ENCODE data around the gene INSL3.

INSL3 gene

GRCh38 chr19:17860331-17860992 lies 39.1 kb upstream of the INSL3 start:
- H3K4me1 ChIP-seq (ENCODE audit: control insufficient read depth, insufficient read depth, low read length), result no peaks in the 10 kb centered on the region
- H3K4me3 ChIP-seq (ENCODE audit: low read depth, low read length), result peak overlapping the region; percentile 80
- H3K36me3 ChIP-seq (ENCODE audit: control insufficient read depth, insufficient read depth, low read length), result peaks cover 44% of the 10 kb centered on the region
- no peaks in the 10 kb centered on the region for H3K27me3 ChIP-seq (ENCODE audit: control insufficient read depth, insufficient read depth, low read length)
- H3K9me3 ChIP-seq (ENCODE audit: control insufficient read depth, insufficient read depth, low read length), result no peaks in the 10 kb centered on the region
- peak overlapping the region; percentile 97 for H3K9ac ChIP-seq (ENCODE audit: low read depth, low read length)

GRCh38 chr19:17859533-17860330 lies 38.4 kb upstream of the INSL3 start, which contains the start of gene RPL18A:
Gene RPL18A (plus strand): TSS chr19:17859910. CDS start chr19:17859957, 47 bp downstream.
- Histone ChIP-seq H3K4me3 (ENCODE audit: low read depth, low read length) (peak within 1 kb of the TSS; percentile 80), H3K9ac (ENCODE audit: low read depth, low read length) (peak within 1 kb of the TSS; percentile 97), H3K9me3 (ENCODE audit: control insufficient read depth, insufficient read depth, low read length) (no peaks in the 10 kb centered on the region), H3K4me1 (ENCODE audit: control insufficient read depth, insufficient read depth, low read length) (no peaks in the 10 kb centered on the region), H3K36me3 (ENCODE audit: control insufficient read depth, insufficient read depth, low read length) (peaks cover 44% of the 10 kb centered on the region), H3K27me3 (ENCODE audit: control insufficient read depth, insufficient read depth, low read length) (peaks cover 2% of the 10 kb centered on the region)

GRCh38 chr19:17855280-17856152 lies 34.2 kb upstream of the INSL3 start:
- no peaks in the 10 kb centered on the region for H3K9me3 ChIP-seq (ENCODE audit: control insufficient read depth, insufficient read depth, low read length)
- H3K4me3 ChIP-seq (ENCODE audit: low read depth, low read length), result no peak overlapping the region
- H3K27me3 ChIP-seq (ENCODE audit: control insufficient read depth, insufficient read depth, low read length), result peaks cover 2% of the 10 kb centered on the region
- no peak overlapping the region for H3K9ac ChIP-seq (ENCODE audit: low read depth, low read length)
- no peaks in the 10 kb centered on the region for H3K4me1 ChIP-seq (ENCODE audit: control insufficient read depth, insufficient read depth, low read length)
- peaks cover 5% of the 10 kb centered on the region for H3K36me3 ChIP-seq (ENCODE audit: control insufficient read depth, insufficient read depth, low read length)

- Histone ChIP-seq H3K9ac (ENCODE audit: low read depth, low read length) (no peak overlapping the region), H3K4me1 (ENCODE audit: control insufficient read depth, insufficient read depth, low read length) (no peaks in the 10 kb centered on the region), H3K9me3 (ENCODE audit: control insufficient read depth, insufficient read depth, low read length) (no peaks in the 10 kb centered on the region), H3K36me3 (ENCODE audit: control insufficient read depth, insufficient read depth, low read length) (no peaks in the 10 kb centered on the region), H3K4me3 (ENCODE audit: low read depth, low read length) (no peak overlapping the region), H3K27me3 (ENCODE audit: control insufficient read depth, insufficient read depth, low read length) (peaks cover 2% of the 10 kb centered on the region)
Measured at GRCh38 chr19:17854061-17854460, 32.7 kb upstream of the INSL3 start.

- H3K9ac ChIP-seq (ENCODE audit: low read depth, low read length), result no peak overlapping the region
Measured at GRCh38 chr19:17848595-17849292, 27.4 kb upstream of the INSL3 start.

DNA sequence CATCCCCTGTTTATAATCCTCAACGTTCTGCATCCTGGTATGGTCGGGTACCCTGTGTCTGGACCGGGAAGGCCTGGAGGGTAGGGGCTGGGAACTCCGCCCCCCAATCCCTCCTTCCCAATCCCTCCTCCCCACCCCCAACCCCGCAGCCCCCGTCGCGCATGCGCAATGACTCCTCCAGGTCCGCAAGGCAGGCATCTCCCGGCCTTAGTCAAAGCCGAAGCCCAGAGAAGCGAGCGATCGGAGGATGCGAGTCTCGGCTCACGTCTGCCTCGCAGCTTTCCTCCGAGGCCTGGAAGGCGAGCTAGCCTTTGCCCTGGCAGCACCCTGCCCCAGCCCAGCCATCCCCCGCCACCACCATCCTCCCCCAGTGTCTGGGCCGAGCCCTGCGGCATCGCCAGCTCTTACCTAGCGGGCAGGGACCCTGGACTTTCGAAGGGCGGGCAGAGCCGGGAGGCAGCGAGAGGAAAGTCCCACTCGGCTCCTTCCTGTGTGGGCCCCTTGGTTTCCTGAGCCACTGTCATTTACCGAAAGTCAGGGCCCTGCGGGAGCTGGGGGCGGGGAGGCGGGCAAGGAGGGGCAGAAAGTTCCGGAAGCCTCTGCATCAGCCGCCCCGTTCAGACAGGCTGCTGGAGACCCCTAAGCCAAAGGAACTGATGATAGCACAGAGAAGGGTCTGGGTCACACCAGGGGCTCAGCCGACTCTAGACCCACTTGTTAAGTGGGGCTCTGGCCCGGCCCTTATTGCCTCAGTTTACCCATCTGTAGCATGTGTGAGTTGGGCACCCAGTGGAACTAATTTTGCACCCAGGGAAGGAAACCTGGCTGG lies 26.4 kb upstream of the INSL3 start, which contains the start of gene JAK3:
JAK3 (minus strand) TSS at position 445 of the 829 bp plus-strand sequence. CDS start 3,565 bp downstream, outside the sequence.
- Histone ChIP-seq H3K27me3 (ENCODE audit: control insufficient read depth, insufficient read depth, low read length) (peaks cover 9% of the 10 kb centered on the region), H3K4me3 (ENCODE audit: low read depth, low read length) (peak within 1 kb of the TSS; percentile 26), H3K9me3 (ENCODE audit: control insufficient read depth, insufficient read depth, low read length) (no peaks in the 10 kb centered on the region), H3K36me3 (ENCODE audit: control insufficient read depth, insufficient read depth, low read length) (no peaks in the 10 kb centered on the region), H3K9ac (ENCODE audit: low read depth, low read length) (no peak within 1 kb of the TSS), H3K4me1 (ENCODE audit: control insufficient read depth, insufficient read depth, low read length) (peaks cover 5% of the 10 kb centered on the region)

More at GRCh38 chr19:17848595-17849292, 27.4 kb upstream of the INSL3 start:
- Histone ChIP-seq H3K4me1 (ENCODE audit: control insufficient read depth, insufficient read depth, low read length) (peaks cover 5% of the 10 kb centered on the region), H3K4me3 (ENCODE audit: low read depth, low read length) (no peak overlapping the region), H3K27me3 (ENCODE audit: control insufficient read depth, insufficient read depth, low read length) (peaks cover 3% of the 10 kb centered on the region), H3K9me3 (ENCODE audit: control insufficient read depth, insufficient read depth, low read length) (no peaks in the 10 kb centered on the region), H3K36me3 (ENCODE audit: control insufficient read depth, insufficient read depth, low read length) (no peaks in the 10 kb centered on the region)

DNA sequence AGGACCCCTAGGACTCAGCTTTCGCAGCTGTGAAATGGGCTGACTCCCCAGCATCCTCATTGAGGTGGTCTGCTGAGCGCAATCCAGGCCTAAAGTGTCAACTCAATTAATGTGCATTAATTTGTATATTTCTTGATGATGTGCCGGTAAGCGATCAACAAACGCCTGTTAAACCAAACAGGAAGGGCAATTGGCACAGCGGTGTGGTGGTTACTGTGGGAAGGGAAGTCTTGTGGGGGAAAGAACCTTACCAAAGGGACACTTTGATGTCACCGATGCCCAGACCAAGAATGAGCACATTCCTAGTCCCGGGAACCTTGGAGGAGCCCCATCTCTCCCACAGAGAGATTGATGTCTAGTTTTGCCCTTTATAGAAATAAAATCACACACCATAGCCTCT lies 24.8 kb upstream of the INSL3 start:
- H3K4me3 ChIP-seq (ENCODE audit: low read depth, low read length), result no peak overlapping the region
- peaks cover 5% of the 10 kb centered on the region for H3K4me1 ChIP-seq (ENCODE audit: control insufficient read depth, insufficient read depth, low read length)
- no peaks in the 10 kb centered on the region for H3K36me3 ChIP-seq (ENCODE audit: control insufficient read depth, insufficient read depth, low read length)
- no peaks in the 10 kb centered on the region for H3K9me3 ChIP-seq (ENCODE audit: control insufficient read depth, insufficient read depth, low read length)
- peaks cover 13% of the 10 kb centered on the region for H3K27me3 ChIP-seq (ENCODE audit: control insufficient read depth, insufficient read depth, low read length)
- H3K9ac ChIP-seq (ENCODE audit: low read depth, low read length), result no peak overlapping the region

GRCh38 chr19:17843908-17844490 lies 22.7 kb upstream of the INSL3 start:
- H3K27me3 ChIP-seq (ENCODE audit: control insufficient read depth, insufficient read depth, low read length), result peaks cover 24% of the 10 kb centered on the region
- no peaks in the 10 kb centered on the region for H3K9me3 ChIP-seq (ENCODE audit: control insufficient read depth, insufficient read depth, low read length)
- no peaks in the 10 kb centered on the region for H3K36me3 ChIP-seq (ENCODE audit: control insufficient read depth, insufficient read depth, low read length)
- H3K4me3 ChIP-seq (ENCODE audit: low read depth, low read length), result no peak overlapping the region
- H3K4me1 ChIP-seq (ENCODE audit: control insufficient read depth, insufficient read depth, low read length), result peaks cover 5% of the 10 kb centered on the region
- no peak overlapping the region for H3K9ac ChIP-seq (ENCODE audit: low read depth, low read length)

- Histone ChIP-seq H3K4me3 (ENCODE audit: low read depth, low read length) (no peak overlapping the region), H3K9me3 (ENCODE audit: control insufficient read depth, insufficient read depth, low read length) (no peaks in the 10 kb centered on the region), H3K9ac (ENCODE audit: low read depth, low read length) (no peak overlapping the region), H3K4me1 (ENCODE audit: control insufficient read depth, insufficient read depth, low read length) (peaks cover 3% of the 10 kb centered on the region), H3K36me3 (ENCODE audit: control insufficient read depth, insufficient read depth, low read length) (no peaks in the 10 kb centered on the region), H3K27me3 (ENCODE audit: control insufficient read depth, insufficient read depth, low read length) (peaks cover 22% of the 10 kb centered on the region)
Measured at GRCh38 chr19:17843292-17843827, 22.0 kb upstream of the INSL3 start.

GRCh38 chr19:17842663-17843291 lies 21.5 kb upstream of the INSL3 start:
- H3K4me3 ChIP-seq (ENCODE audit: low read depth, low read length), result peak overlapping the region; percentile 64
- H3K9ac ChIP-seq (ENCODE audit: low read depth, low read length), result peak overlapping the region; percentile 47
- H3K27me3 ChIP-seq (ENCODE audit: control insufficient read depth, insufficient read depth, low read length), result peaks cover 22% of the 10 kb centered on the region
- H3K4me1 ChIP-seq (ENCODE audit: control insufficient read depth, insufficient read depth, low read length), result no peaks in the 10 kb centered on the region
- no peaks in the 10 kb centered on the region for H3K36me3 ChIP-seq (ENCODE audit: control insufficient read depth, insufficient read depth, low read length)
- H3K9me3 ChIP-seq (ENCODE audit: control insufficient read depth, insufficient read depth, low read length), result no peaks in the 10 kb centered on the region

All from iPS-15b (cell line).